Esophagus muscularis mucosa (tissue), 4 donors: ENCODE measurements around the gene WDR38. TPM values are rescaled to one million over a fixed set of nuclear protein-coding genes. Genes with fewer than 3 reads are reported as not detected.

Experiments used
- DNase-seq: peaks from one replicate; pipeline ENCODE4 v3.0.0-alpha.2; 2017; ENCODE audit errors: extremely low spot score
- H3K27ac ChIP-seq, 4 donors: fragments of 200-600 bp; sonication (generic); replicated peaks in 1 of 4; 1 replicate in 3 of 4; 2 replicates in 1 of 4; pipeline ENCODE4 v1.5.1; 2016 to 2019; ENCODE audit warnings: mild to moderate bottlenecking in 1 of 4
- H3K27me3 ChIP-seq, 4 donors: fragments of 200-600 bp; sonication (generic); one replicate each; pipeline versions ENCODE4 v1.5.1 to v1.6.0; 2016 to 2019
- H3K36me3 ChIP-seq, 4 donors: fragments of 200-600 bp; sonication (generic); one replicate each; pipeline ENCODE4 v1.5.1; 2016 to 2019
- H3K4me1 ChIP-seq, 4 donors: fragments of 200-600 bp; sonication (generic); one replicate each; pipeline ENCODE4 v1.5.1; 2016 to 2019
- H3K4me3 ChIP-seq, 4 donors: fragments of 200-600 bp; sonication (generic); 1 replicate in 2 of 4; 2 replicates in 2 of 4; pipeline ENCODE4 v1.5.1; 2016 to 2019; ENCODE audit warnings: mild to moderate bottlenecking in 4 of 4, moderate library complexity in 1 of 4
- H3K9me3 ChIP-seq, 4 donors: fragments of 200-600 bp; sonication (generic); 1 replicate in 3 of 4; 2 replicates in 1 of 4; pipeline ENCODE4 v1.5.1; 2016 to 2019
- CTCF ChIP-seq, 3 experiments: fragments of 200-600 bp in 2 of 3; fragments of 450-650 bp in 1 of 3; sonication (generic) in 2 of 3; IDR thresholded peaks; one replicate each; pipeline ENCODE4 v1.5.1; 2017 to 2019; ENCODE audit warnings: antibody characterized with exemption in 3 of 3, mild to moderate bottlenecking in 2 of 3, moderate library complexity in 1 of 3
- EP300 ChIP-seq: sonication (generic); formaldehyde crosslinking; IDR thresholded peaks from one replicate; pipeline ENCODE4 v1.6.1; 2017; ENCODE audit warnings: antibody characterized with exemption
- POLR2A ChIP-seq: fragments of 450-650 bp; IDR thresholded peaks from one replicate; pipeline ENCODE4 v1.6.1; 2017; ENCODE audit warnings: antibody characterized with exemption, moderate library complexity, mild to moderate bottlenecking, low read depth
- POLR2AphosphoS5 ChIP-seq, 2 donors: sonication (generic); formaldehyde crosslinking; IDR thresholded peaks; one replicate each; pipeline ENCODE4 v1.6.1; 2017; ENCODE audit warnings: antibody characterized with exemption in 2 of 2
- WGBS: methylation state at CpG from one replicate; pipeline ENCODE4 v1.1.5; 2018; 5-methylcytosine and 5-hydroxymethylcytosine counted together
- intact Hi-C: fragments of 100-400 bp; cut with DNase I; formaldehyde crosslinking; loops from one replicate; pipeline ENCODE4 v1.15.1; 2023
- total RNA-seq, 4 donors: library from RNA; depleted of rRNA; stranded (reverse); fragments of >200 nt; gene quantifications; one replicate each; pipeline versions ENCODE4 v1.1.0 to v1.2.1, GENCODE V29; 2016

Gene WDR38
- total RNA-seq, 4 donors from 2014 or later, result 0.32 TPM; not detected in 3

GRCh38 chr9:124854161-124854560 is 901 bp downstream of the WDR38 start:
- intact Hi-C loops, result loop anchor here (10.0 kb wide), 1 partner anchor 291 kb away; the partner anchor contains the start of gene SCAI
- H3K27me3 ChIP-seq, result no peaks in the 10 kb centered on the region
- TF ChIP-seq POLR2A (no peak), POLR2AphosphoS5 (IDR thresholded peaks at IDR 0.05) (no peak), CTCF (IDR thresholded peaks at IDR 0.05) (no peak), EP300 (no peak)
- 80% methylated on average over 2 of the region's 8 CpGs for WGBS
- H3K4me3 ChIP-seq, result no peak overlapping the region
- peaks cover 20 to 37% (median 33%) of the 10 kb centered on the region in 4 donors for H3K36me3 ChIP-seq
- H3K9me3 ChIP-seq, result no peaks in the 10 kb centered on the region
- no peak for DNase-seq
- peak overlapping the region in 1 of 4 donors; percentile 64 for H3K27ac ChIP-seq
- peaks cover 26 to 37% (median 31%) of the 10 kb centered on the region in 4 donors for H3K4me1 ChIP-seq

GRCh38 chr9:124854822-124855221 is 1.6 kb downstream of the WDR38 start:
- intact Hi-C loops, result loop anchor here (10.0 kb wide), 1 partner anchor 290 kb away; the partner anchor contains the start of gene SCAI
- no peaks in the 10 kb centered on the region for H3K27me3 ChIP-seq
- TF ChIP-seq POLR2A (no peak), POLR2AphosphoS5 (IDR thresholded peaks at IDR 0.05) (no peak), EP300 (no peak), CTCF (IDR thresholded peaks at IDR 0.05) (no peak)
- peaks cover 28 to 40% (median 34%) of the 10 kb centered on the region in 4 donors for H3K4me1 ChIP-seq
- no peaks in the 10 kb centered on the region for H3K9me3 ChIP-seq
- H3K36me3 ChIP-seq, result peaks cover 27 to 44% (median 39%) of the 10 kb centered on the region in 4 donors
- no peak for DNase-seq
- WGBS, result 75% methylated on average over 7 of the region's 7 CpGs
- no peak overlapping the region for H3K4me3 ChIP-seq
- H3K27ac ChIP-seq, result no peak overlapping the region

DNA sequence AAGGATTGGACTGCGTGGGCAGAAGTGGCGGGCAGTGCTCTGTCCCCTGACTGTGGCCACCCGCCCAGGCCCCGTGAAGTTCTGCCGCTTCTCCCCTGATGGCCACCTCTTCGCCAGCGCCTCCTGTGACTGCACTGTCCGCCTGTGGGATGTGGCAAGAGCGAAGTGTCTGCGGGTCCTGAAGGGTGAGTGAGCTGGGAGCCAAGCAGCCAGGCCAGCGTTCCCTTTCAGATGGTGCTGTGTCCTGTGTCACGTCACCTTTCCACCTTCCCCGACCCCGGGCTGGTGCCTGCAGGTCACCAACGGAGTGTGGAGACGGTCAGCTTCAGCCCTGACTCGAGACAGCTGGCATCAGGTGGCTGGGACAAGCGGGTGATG is 2.3 kb downstream of the WDR38 start:
- 80% methylated on average over 18 of the region's 18 CpGs for WGBS
- TF ChIP-seq EP300 (no peak), CTCF (IDR thresholded peaks at IDR 0.05) (no peak), POLR2AphosphoS5 (IDR thresholded peaks at IDR 0.05) (no peak), POLR2A (no peak)
- Histone ChIP-seq H3K4me1 (peaks cover 36 to 45% (median 40%) of the 10 kb centered on the region in 4 donors), H3K27me3 (no peaks in the 10 kb centered on the region), H3K9me3 (no peaks in the 10 kb centered on the region), H3K4me3 (no peak overlapping the region), H3K27ac (no peak overlapping the region), H3K36me3 (peaks cover 34 to 51% (median 47%) of the 10 kb centered on the region in 4 donors)
- DNase-seq, result no peak
- intact Hi-C loops, result loop anchor here (10.0 kb wide), 1 partner anchor 289 kb away; the partner anchor contains the start of gene SCAI

GRCh38 chr9:124855944-124856765 is 2.9 kb downstream of the WDR38 start:
- intact Hi-C loops, result loop anchor here (10.0 kb wide), 1 partner anchor 289 kb away; the partner anchor contains the start of gene SCAI
- 50% methylated on average over 4 of the region's 16 CpGs for WGBS
- no peaks in the 10 kb centered on the region for H3K9me3 ChIP-seq
- TF ChIP-seq CTCF (IDR thresholded peaks at IDR 0.05), result peak in 2 of 3 experiments; percentile 9 to 27
- no peak for TF ChIP-seq POLR2A
- peak in 1 of 2 donors; percentile 3 for TF ChIP-seq POLR2AphosphoS5 (IDR thresholded peaks at IDR 0.05)
- H3K27me3 ChIP-seq, result no peaks in the 10 kb centered on the region
- peaks cover 38 to 51% (median 46%) of the 10 kb centered on the region in 4 donors for H3K4me1 ChIP-seq
- H3K36me3 ChIP-seq, result peaks cover 35 to 55% (median 48%) of the 10 kb centered on the region in 4 donors
- no peak overlapping the region for H3K4me3 ChIP-seq
- H3K27ac ChIP-seq, result no peak overlapping the region
- DNase-seq, result no peak
